ENCODE measurements around the gene RNU1-2. TPM values are rescaled to one million over a fixed set of nuclear protein-coding genes. Genes with fewer than 3 reads are reported as not detected.
"Not testable (repeated sequence)": the region's sequence is repeated elsewhere in the genome, so short reads cannot be mapped to it uniquely, and the experiment has no call there.

Gene RNU1-2
- total RNA-seq, 2 donors from 2014 or later, result not detected

DNA sequence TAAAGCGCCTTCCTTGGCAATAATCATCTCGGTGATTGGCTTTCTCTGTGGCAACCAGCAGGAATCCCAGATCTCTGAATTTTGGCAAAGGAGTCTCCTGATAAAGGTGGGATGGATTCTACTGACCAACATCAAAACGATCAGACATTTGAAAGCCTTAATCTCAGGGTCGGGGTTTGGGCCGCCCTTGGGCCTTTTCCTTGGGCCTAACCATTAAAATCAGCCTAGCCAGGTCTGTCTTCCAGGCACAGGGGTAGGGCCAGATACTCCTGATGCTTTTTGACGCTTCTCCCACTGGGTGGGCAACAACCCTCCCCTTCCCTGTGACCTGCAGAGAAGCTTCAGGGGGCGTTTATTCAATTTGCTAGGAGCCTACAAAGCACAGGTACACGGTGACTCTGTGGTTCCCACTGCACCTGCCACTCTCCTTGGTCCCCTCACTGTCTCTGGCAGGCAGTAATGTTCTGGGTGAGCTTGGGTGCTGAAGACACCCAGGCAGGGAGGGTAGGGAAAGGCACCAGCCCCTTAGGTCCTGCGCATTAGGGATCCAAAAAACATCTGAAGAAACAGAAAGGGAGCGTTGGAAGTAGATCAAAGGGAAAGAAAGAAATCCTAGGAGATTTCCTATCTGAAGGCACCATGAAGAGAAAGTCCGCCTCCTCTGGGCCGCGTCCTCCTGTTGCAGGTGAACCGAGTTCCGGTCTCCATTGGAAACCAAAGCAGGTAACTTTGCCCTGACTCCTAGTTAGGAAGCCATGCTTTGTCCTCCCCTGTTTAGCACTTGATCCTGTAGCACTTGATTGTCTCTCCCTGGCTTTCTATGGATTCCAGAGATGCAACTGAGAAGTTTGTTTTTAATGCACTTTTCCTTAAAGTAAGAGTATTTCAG is 12.3 kb downstream of the RNU1-2 start:
- Histone ChIP-seq H3K36me3 (no peaks in the 10 kb centered on the region), H3K4me1 (peaks cover 0 to 15% of the 10 kb centered on the region in 2 donors), H3K4me3 (no peak overlapping the region), H3K9me3 (peaks cover 0 to 11% of the 10 kb centered on the region in 2 donors), H3K27me3 (no peaks in the 10 kb centered on the region), H3K27ac (no peak overlapping the region)
- DNase-seq (ENCODE audit: low spot score), result no peak
- TF ChIP-seq, protein P1, sequence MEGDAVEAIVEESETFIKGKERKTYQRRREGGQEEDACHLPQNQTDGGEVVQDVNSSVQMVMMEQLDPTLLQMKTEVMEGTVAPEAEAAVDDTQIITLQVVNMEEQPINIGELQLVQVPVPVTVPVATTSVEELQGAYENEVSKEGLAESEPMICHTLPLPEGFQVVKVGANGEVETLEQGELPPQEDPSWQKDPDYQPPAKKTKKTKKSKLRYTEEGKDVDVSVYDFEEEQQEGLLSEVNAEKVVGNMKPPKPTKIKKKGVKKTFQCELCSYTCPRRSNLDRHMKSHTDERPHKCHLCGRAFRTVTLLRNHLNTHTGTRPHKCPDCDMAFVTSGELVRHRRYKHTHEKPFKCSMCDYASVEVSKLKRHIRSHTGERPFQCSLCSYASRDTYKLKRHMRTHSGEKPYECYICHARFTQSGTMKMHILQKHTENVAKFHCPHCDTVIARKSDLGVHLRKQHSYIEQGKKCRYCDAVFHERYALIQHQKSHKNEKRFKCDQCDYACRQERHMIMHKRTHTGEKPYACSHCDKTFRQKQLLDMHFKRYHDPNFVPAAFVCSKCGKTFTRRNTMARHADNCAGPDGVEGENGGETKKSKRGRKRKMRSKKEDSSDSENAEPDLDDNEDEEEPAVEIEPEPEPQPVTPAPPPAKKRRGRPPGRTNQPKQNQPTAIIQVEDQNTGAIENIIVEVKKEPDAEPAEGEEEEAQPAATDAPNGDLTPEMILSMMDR (IDR thresholded peaks at IDR 0.05), result no peak

DNA sequence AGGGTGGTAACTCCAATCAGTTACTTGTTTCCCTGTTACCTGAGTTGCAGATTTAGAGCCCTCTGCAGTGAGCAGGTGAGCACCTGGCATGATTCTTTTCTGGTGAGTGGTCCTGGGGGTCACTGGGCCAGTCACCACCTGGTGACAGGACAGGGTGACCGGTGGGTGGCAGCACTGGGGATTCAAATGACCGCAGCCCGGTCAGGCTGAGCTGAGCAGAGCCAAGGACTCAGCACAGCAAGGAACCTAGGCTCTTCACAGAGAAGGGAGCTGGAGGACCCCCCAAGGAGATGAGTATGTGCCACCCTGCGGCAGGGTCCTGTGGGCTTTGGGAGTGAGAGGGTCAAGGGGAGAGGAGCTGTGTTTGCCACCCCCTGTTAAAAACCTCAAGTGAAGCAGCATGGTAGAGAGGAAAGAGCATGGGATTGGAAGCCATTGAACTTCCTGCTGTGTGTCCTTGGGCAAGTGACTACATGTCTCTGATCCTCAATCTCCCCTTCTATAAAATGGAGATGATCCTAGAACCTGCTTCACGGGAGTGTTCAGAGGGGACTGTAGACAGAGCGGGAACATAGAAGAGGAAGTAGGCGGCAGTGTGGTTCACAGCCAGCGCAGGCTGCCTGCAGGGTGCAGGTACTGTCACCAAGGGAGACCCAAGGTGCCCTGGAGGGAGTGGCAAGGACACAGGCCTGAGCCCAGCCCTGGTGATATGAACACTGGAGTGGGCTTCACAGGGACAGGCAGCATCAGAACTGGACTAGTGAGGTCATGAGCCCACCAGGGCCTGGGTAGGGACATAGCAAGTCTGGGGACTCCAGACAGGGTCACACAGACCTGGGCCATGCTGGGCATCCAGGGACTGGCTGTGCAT is 16.3 kb downstream of the RNU1-2 start:
- H3K27ac ChIP-seq; H3K27me3 ChIP-seq; DNase-seq (ENCODE audit: low spot score); H3K9me3 ChIP-seq; H3K4me3 ChIP-seq; H3K36me3 ChIP-seq: not testable (repeated sequence)
- peaks cover 0 to 20% of the 10 kb centered on the region in 2 donors for H3K4me1 ChIP-seq

DNA sequence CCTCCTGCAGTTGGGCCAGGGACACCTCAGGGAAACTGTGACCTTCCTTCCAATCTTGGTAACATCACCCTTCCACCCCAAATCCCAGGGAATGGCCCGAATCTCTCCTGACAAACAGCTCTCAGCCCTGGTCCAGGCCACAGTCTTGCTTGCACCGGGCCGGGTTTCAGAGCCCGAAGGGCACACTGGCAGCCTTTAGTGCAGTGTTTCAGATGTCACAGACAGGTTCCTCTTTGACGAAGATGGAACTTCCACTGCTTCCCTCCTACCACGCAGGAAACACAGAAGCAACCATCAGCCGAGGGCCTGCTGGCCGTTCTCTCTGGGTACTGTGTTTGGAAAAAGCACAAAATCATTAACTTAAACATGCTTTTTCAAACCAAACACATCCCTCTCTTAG is 17.0 kb downstream of the RNU1-2 start:
- not testable (repeated sequence) for H3K27me3 ChIP-seq; H3K27ac ChIP-seq; H3K9me3 ChIP-seq; H3K4me3 ChIP-seq; H3K36me3 ChIP-seq; DNase-seq (ENCODE audit: low spot score)
- H3K4me1 ChIP-seq, result peaks cover 0 to 20% of the 10 kb centered on the region in 2 donors

DNA sequence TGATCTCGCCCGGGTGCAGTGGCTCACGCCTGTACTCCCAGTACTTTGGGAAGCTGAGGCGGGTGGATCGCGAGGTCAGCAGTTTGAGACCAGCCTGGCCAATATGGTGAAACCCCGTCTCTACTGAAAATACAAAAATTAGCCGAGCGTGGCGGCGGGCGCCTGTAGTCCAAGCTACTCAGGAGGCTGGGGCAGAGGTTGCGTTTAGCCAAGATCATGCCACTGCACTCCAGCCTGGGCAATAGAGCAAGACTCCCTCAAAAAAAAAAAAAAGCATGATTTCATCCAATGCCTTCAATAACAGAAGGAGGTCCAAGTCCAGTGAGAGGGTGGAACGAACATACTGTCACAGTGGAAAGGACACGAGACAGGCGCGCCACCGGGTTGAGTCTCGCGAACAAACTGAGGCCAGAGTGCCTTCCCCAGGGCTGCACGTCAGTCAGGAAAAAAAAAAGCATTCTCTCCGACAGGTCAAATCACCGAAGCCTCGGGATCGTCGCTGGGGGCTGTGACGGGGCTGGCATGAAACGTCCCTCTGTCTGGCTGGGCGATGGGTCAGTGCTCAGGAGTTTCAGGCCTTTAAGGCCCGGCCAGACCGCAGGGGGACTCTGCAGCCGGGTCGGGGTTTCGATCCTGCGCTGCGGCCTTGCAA is 17.5 kb downstream of the RNU1-2 start:
- Histone ChIP-seq H3K9me3 (no peaks in the 10 kb centered on the region), H3K4me1 (peaks cover 0 to 20% of the 10 kb centered on the region in 2 donors), H3K36me3 (no peaks in the 10 kb centered on the region), H3K27me3 (no peaks in the 10 kb centered on the region), H3K27ac (peak overlapping the region; percentile 62 to 75), H3K4me3 (peak overlapping the region; percentile 46 to 95)
- TF ChIP-seq, protein P1 (IDR thresholded peaks at IDR 0.05), result no peak
- DNase-seq (ENCODE audit: low spot score), result no peak

DNA sequence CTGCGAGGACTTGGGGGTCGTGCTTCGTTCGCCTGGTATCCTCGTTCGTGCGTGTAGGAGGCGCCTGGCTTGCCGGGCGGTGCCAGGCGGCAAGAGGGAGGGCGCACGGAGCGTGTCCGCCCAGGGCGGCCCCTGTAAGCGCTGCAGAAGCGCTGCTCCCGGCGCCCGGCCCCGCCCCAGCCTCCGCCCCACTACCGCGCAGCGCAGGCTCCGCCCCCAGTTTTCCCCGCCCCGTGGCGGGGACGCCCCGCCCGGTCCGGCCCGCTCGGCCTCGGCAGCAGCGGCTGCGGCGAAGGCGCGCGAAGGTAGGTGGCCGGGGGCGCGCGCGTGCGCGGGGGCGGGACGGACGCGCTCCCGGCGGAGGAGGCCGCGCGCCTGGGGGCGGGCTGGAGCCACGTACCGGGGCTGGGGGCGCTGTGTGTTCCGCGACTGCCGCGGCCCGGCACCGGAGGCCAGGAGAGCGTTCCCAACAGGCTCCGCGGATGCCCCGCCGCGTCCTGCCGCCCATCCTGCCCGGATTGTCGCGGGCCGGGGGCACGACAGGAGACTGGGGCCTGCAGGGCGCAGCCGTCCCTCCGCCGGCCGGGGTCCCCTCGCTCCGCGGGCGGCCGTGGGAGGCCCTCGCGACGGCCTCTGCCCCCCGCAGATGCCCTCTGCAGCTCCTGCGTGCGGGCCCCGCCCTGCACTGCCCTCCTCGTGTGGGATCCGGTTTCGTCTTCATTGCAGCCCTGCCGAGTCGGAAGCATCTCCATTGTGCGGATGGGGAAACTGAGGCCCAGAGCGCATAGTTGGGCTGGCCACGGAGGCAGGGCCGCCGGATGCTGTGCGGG is 18.3 kb downstream of the RNU1-2 start:
- no peaks in the 10 kb centered on the region for H3K36me3 ChIP-seq
- peak overlapping the region; percentile 95 to 98 for H3K4me3 ChIP-seq
- TF ChIP-seq, protein P1 (IDR thresholded peaks at IDR 0.05), result peak in 1 of 2 donors; percentile 45
- peak overlapping the region; percentile 83 to 87 for H3K27ac ChIP-seq
- peaks cover 0 to 20% of the 10 kb centered on the region in 2 donors for H3K4me1 ChIP-seq
- H3K27me3 ChIP-seq, result no peaks in the 10 kb centered on the region
- H3K9me3 ChIP-seq, result no peaks in the 10 kb centered on the region
- DNase-seq (ENCODE audit: low spot score), result peak; percentile 90

DNA sequence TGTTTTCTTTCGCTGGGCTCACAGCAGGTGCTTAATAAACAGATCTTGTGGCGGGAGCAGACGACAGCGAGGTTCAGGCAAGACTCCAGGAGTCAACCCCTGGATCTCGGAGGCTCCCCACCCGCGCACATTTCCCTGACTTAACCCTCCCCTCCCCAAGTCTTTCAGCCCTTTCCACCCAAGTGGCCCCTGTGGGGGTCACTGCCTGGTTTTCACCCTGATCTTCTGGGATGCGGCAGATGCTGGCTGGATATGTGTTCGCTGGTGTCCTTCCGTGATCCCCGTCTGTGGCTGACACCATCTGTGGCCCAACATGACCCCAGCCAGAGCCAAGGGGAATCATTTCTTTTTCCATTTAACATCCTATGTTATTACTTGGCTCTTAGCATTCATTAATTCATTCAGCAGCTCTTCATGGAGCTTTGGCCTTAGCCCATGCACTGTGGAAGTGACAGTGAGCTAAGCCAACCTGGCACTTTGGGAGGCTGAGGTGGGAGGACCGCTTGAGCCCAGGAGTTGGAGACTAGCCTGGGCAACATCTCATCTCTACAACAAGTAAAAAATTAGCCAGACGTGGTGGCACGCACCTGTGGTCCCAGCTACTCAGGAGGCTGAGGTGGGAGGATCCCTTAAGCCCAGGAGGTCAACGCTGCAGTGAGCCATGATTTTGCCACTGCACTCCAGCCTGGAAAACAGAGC is 19.3 kb downstream of the RNU1-2 start:
- not testable (repeated sequence) for DNase-seq (ENCODE audit: low spot score); H3K9me3 ChIP-seq; H3K27me3 ChIP-seq; H3K36me3 ChIP-seq
- H3K4me1 ChIP-seq, result peaks cover 0 to 20% of the 10 kb centered on the region in 2 donors
- H3K4me3 ChIP-seq, result peak overlapping the region; percentile 95 to 98
- peak overlapping the region; percentile 83 to 87 for H3K27ac ChIP-seq
